Tibial nerve (tissue), 4 donors: Measurements from ENCODE around the gene SYVN1. TPM values are rescaled to one million over a fixed set of nuclear protein-coding genes. Genes with fewer than 3 reads are reported as not detected.

ENCODE experiments used
- DNase-seq, 2 donors: peaks; one replicate each; pipeline ENCODE4 v3.0.0-alpha.2; 2019; ENCODE audit warnings: low spot score in 2 of 2
- H3K27ac ChIP-seq, 4 donors: fragments of 200-600 bp; sonication (generic) in 3 of 4; one replicate each; pipeline ENCODE4 v1.5.1; 2017 to 2019; ENCODE audit warnings: mild to moderate bottlenecking in 1 of 4
- H3K27me3 ChIP-seq, 2 donors: fragments of 200-600 bp; sonication (generic) in 1 of 2; one replicate each; pipeline versions ENCODE4 v1.5.1 to v1.6.0; 2017 to 2019
- H3K36me3 ChIP-seq, 3 donors: fragments of 200-600 bp; sonication (generic); one replicate each; pipeline ENCODE4 v1.5.1; 2018 to 2019
- H3K4me1 ChIP-seq, 4 donors: fragments of 200-600 bp; sonication (generic) in 3 of 4; one replicate each; pipeline ENCODE4 v1.5.1; 2017 to 2019
- H3K4me3 ChIP-seq, 4 donors: fragments of 200-600 bp; sonication (generic) in 3 of 4; one replicate each; pipeline ENCODE4 v1.5.1; 2017 to 2019; ENCODE audit warnings: mild to moderate bottlenecking in 1 of 4, moderate library complexity in 1 of 4
- H3K9me3 ChIP-seq, 4 donors: fragments of 200-600 bp; sonication (generic) in 3 of 4; one replicate each; pipeline ENCODE4 v1.5.1; 2017 to 2019
- CTCF ChIP-seq, 5 experiments: fragments of 200-600 bp in 3 of 5; fragments of 450-650 bp in 2 of 5; sonication (generic) in 3 of 5; IDR thresholded peaks; one replicate each; pipeline ENCODE4 v1.5.1; 2016 to 2019; ENCODE audit warnings: antibody characterized with exemption in 5 of 5, mild to moderate bottlenecking in 3 of 5, moderate library complexity in 2 of 5
- EP300 ChIP-seq, 2 donors: sonication (generic); formaldehyde crosslinking; IDR thresholded peaks; one replicate each; pipeline ENCODE4 v1.6.1; 2017; ENCODE audit warnings: antibody characterized with exemption in 2 of 2, mild to moderate bottlenecking in 1 of 2
- POLR2A ChIP-seq, 2 donors: fragments of 450-650 bp; IDR thresholded peaks; one replicate each; pipeline ENCODE4 v1.6.1; 2017; ENCODE audit warnings: antibody characterized with exemption in 2 of 2, mild to moderate bottlenecking in 2 of 2, moderate library complexity in 2 of 2
- WGBS, 2 donors: methylation state at CpG; one replicate each; pipeline ENCODE4 v1.1.5; 2018; 5-methylcytosine and 5-hydroxymethylcytosine counted together
- total RNA-seq, 4 donors: library from RNA; depleted of rRNA; stranded (reverse); fragments of >200 nt; gene quantifications; one replicate each; pipeline ENCODE4 v1.1.0, GENCODE V29; 2016

SYVN1 gene
- total RNA-seq, 4 donors from 2014 or later, result 31.6 to 72.6 (median 58.3) TPM

GRCh38 chr11:65159012-65159411 lies 24.7 kb upstream of the SYVN1 start:
- no peak for TF ChIP-seq POLR2A (IDR thresholded peaks at IDR 0.05)
- WGBS, 2 donors, result 75 to 78% methylated on average over 5 of the region's 5 CpGs
- Histone ChIP-seq H3K27ac (no peak overlapping the region), H3K9me3 (no peaks in the 10 kb centered on the region), H3K27me3 (no peaks in the 10 kb centered on the region), H3K36me3 (no peaks in the 10 kb centered on the region), H3K4me1 (no peaks in the 10 kb centered on the region), H3K4me3 (no peak overlapping the region)
- DNase-seq, result no peak

- H3K27me3 ChIP-seq, result no peaks in the 10 kb centered on the region
- WGBS, 2 donors, result 66 to 70% methylated on average over 2 to 3 of the region's 3 CpGs
- no peaks in the 10 kb centered on the region for H3K9me3 ChIP-seq
- TF ChIP-seq EP300 (IDR thresholded peaks at IDR 0.05), result no peak
- no peak for TF ChIP-seq CTCF (IDR thresholded peaks at IDR 0.05)
- no peak for TF ChIP-seq POLR2A (IDR thresholded peaks at IDR 0.05)
- no peak overlapping the region for H3K27ac ChIP-seq
- no peak for DNase-seq
- H3K4me3 ChIP-seq, result no peak overlapping the region
- no peaks in the 10 kb centered on the region for H3K4me1 ChIP-seq
- no peaks in the 10 kb centered on the region for H3K36me3 ChIP-seq
Measured at GRCh38 chr11:65157336-65157735, 23.0 kb upstream of the SYVN1 start.

GRCh38 chr11:65156926-65157325 lies 22.6 kb upstream of the SYVN1 start:
- Histone ChIP-seq H3K36me3 (no peaks in the 10 kb centered on the region), H3K27ac (no peak overlapping the region), H3K27me3 (no peaks in the 10 kb centered on the region), H3K9me3 (no peaks in the 10 kb centered on the region), H3K4me3 (no peak overlapping the region), H3K4me1 (no peaks in the 10 kb centered on the region)
- TF ChIP-seq CTCF (IDR thresholded peaks at IDR 0.05), result no peak
- no peak for TF ChIP-seq POLR2A (IDR thresholded peaks at IDR 0.05)
- TF ChIP-seq EP300 (IDR thresholded peaks at IDR 0.05), result no peak
- DNase-seq, result no peak
- 83 to 95% methylated on average over 3 of the region's 3 CpGs for WGBS, 2 donors

GRCh38 chr11:65156256-65156655 lies 21.9 kb upstream of the SYVN1 start:
- no peaks in the 10 kb centered on the region for H3K36me3 ChIP-seq
- no peak for DNase-seq
- H3K9me3 ChIP-seq, result no peaks in the 10 kb centered on the region
- no peaks in the 10 kb centered on the region for H3K27me3 ChIP-seq
- TF ChIP-seq POLR2A (IDR thresholded peaks at IDR 0.05), result no peak
- TF ChIP-seq CTCF (IDR thresholded peaks at IDR 0.05), result no peak
- no peak for TF ChIP-seq EP300 (IDR thresholded peaks at IDR 0.05)
- H3K4me3 ChIP-seq, result no peak overlapping the region
- H3K27ac ChIP-seq, result no peak overlapping the region
- 93 to 98% methylated on average over 3 of the region's 3 CpGs for WGBS, 2 donors
- H3K4me1 ChIP-seq, result peaks cover 0 to under 1% (median 0%) of the 10 kb centered on the region in 4 donors

GRCh38 chr11:65152122-65152521 lies 17.8 kb upstream of the SYVN1 start:
- Histone ChIP-seq H3K36me3 (no peaks in the 10 kb centered on the region), H3K27me3 (no peaks in the 10 kb centered on the region), H3K27ac (no peak overlapping the region), H3K9me3 (peaks cover 0 to 5% (median 0%) of the 10 kb centered on the region in 4 donors), H3K4me3 (no peak overlapping the region), H3K4me1 (peaks cover 0 to 11% (median 3%) of the 10 kb centered on the region in 4 donors)
- DNase-seq, result no peak
- TF ChIP-seq CTCF (IDR thresholded peaks at IDR 0.05), result no peak
- TF ChIP-seq POLR2A (IDR thresholded peaks at IDR 0.05), result no peak
- TF ChIP-seq EP300 (IDR thresholded peaks at IDR 0.05), result no peak
- WGBS, 2 donors, result 66 to 67% methylated on average over 2 of the region's 2 CpGs
